Panc1 (cell line): ENCODE measurements around the gene SURF4. TPM values are rescaled to one million over a fixed set of nuclear protein-coding genes. Genes with fewer than 3 reads are reported as not detected.
A peak's percentile ranks its signal among the peaks of the same experiment; 100 is the strongest.

Source experiments
- ATAC-seq: fragments of 200-7000 bp; cut with Tn5 transposase; 2 replicates; pipeline ENCODE4 v1.9.1; 2020; ENCODE audit warnings: mild to moderate bottlenecking, moderate library complexity
- BruUV-seq: library from RNA; stranded (reverse); fragments of 400-500 nt; replicated peaks from 2 replicates; lab custom pipeline; 2021; lab: Mats Ljungman, UMichigan
- CTCF ChIA-PET: fragments of 300-600 bp; sonication (Branson Sonifier 250); formaldehyde crosslinking; loops from one replicate; lab custom pipeline; 2022; ENCODE audit warnings: antibody characterized with exemption; lab: Charles Lee
- POLR2A ChIA-PET: fragments of 300-600 bp; sonication (Branson Sonifier 250); formaldehyde crosslinking; loops from one replicate; lab custom pipeline; 2022; ENCODE audit warnings: antibody characterized with exemption; lab: Charles Lee
- DNase-seq: peaks from one replicate; pipeline ENCODE4 v3.0.0-alpha.2; 2010; ENCODE audit warnings: low read depth, low spot score
- H3K27ac ChIP-seq: 2 replicates; pipeline ENCODE4 v1.5.1; 2011; ENCODE audit warnings: mild to moderate bottlenecking, low read length, inconsistent platforms
- H3K27me3 ChIP-seq: fragments of 200-500 bp; sonication (Bioruptor generic); 2 replicates; pipeline ENCODE4 v1.6.0; 2014; ENCODE audit warnings: low read length, inconsistent platforms; ENCODE audit not compliant: control insufficient read depth, insufficient read depth
- H3K36me3 ChIP-seq: fragments of 200-500 bp; sonication (Bioruptor generic); 2 replicates; pipeline ENCODE4 v1.5.1; 2014; ENCODE audit warnings: inconsistent platforms, mild to moderate bottlenecking, low read length, moderate library complexity; ENCODE audit not compliant: control insufficient read depth, insufficient read depth
- H3K4me1 ChIP-seq: 2 replicates; pipeline ENCODE4 v1.5.1; 2011; ENCODE audit warnings: inconsistent platforms, mild to moderate bottlenecking, low read length, moderate library complexity; ENCODE audit not compliant: control insufficient read depth, insufficient read depth
- H3K4me3 ChIP-seq, 2 experiments: 2 replicates each; pipeline ENCODE4 v1.5.1; 2011 to 2012; ENCODE audit warnings: low read depth in 2 of 2, low read length in 2 of 2, mild to moderate bottlenecking in 2 of 2, inconsistent platforms in 1 of 2, moderate library complexity in 1 of 2
- H3K9me3 ChIP-seq: fragments of 200-500 bp; sonication (Bioruptor generic); 2 replicates; pipeline ENCODE4 v1.5.1; 2014; ENCODE audit warnings: low read depth, mild to moderate bottlenecking, inconsistent platforms, low read length, moderate library complexity; ENCODE audit not compliant: control insufficient read depth, insufficient read depth
- CTCF ChIP-seq: fragments of 450-650 bp; IDR thresholded peaks from 2 replicates; pipeline ENCODE4 v1.5.1; 2017; ENCODE audit warnings: mild to moderate bottlenecking
- POLR2AphosphoS5 ChIP-seq: IDR thresholded peaks from 2 replicates; pipeline ENCODE4 v1.6.1; 2012; ENCODE audit warnings: mild to moderate bottlenecking, low read depth, low read length, moderate library complexity
- SIN3A ChIP-seq: IDR thresholded peaks from 2 replicates; pipeline ENCODE4 v1.6.1; 2012; ENCODE audit warnings: low read depth, mild to moderate bottlenecking, low read length, moderate library complexity, borderline replicate concordance; ENCODE audit not compliant: insufficient read depth
- TCF7L2 ChIP-seq: IDR thresholded peaks from 2 replicates; pipeline ENCODE4 v1.6.1; 2011; ENCODE audit warnings: mild to moderate bottlenecking, low read depth, low read length, inconsistent platforms
- in situ Hi-C: cut with HindIII; loops from 2 replicates; pipeline ENCODE4 v1.10.0; 2016; ENCODE audit warnings: low sequenced_read_pairs, low pct_unique_long_range_greater_than_20kb
- intact Hi-C: fragments of 100-400 bp; cut with micrococcal nuclease; formaldehyde crosslinking; loops from one replicate; pipeline ENCODE4 v1.10.0; 2022; ENCODE audit not compliant: unreplicated experiment
- total RNA-seq: library from RNA; stranded (reverse); gene quantifications from one replicate; pipeline ENCODE4 v1.2.1, GENCODE V29; 2021; ENCODE audit not compliant: unreplicated experiment
- TF ChIP-seq, protein P1 (sequence below), 2 experiments: IDR thresholded peaks; 2 replicates each; pipeline ENCODE4 v1.6.1; 2011 to 2012; ENCODE audit warnings: low read depth in 2 of 2, control low read depth in 1 of 2, low read length in 1 of 2, mild to moderate bottlenecking in 1 of 2, moderate library complexity in 1 of 2; ENCODE audit not compliant: insufficient read depth in 1 of 2

SURF4 gene
- total RNA-seq, 1 experiment from 2014 or later: 149 TPM

GRCh38 chr9:133419005-133419404 lies 43.1 kb upstream of the SURF4 start:
- ChIA-PET POLR2A (no interaction called here), CTCF (no interaction called here)
- Histone ChIP-seq H3K4me1 (no peaks in the 10 kb centered on the region), H3K9me3 (no peaks in the 10 kb centered on the region), H3K27ac (no peak overlapping the region), H3K4me3 (peak overlapping the region in 1 of 2 experiments; percentile 90; a peak in 2 of 4 replicates), H3K36me3 (peaks cover 2% of the 10 kb centered on the region), H3K27me3 (no peaks in the 10 kb centered on the region)
- ATAC-seq: no peak
- BruUV-seq: no TSS peak
- in situ Hi-C loops (no loop called here), intact Hi-C loops (no loop called here)
- DNase-seq: no peak
- TF ChIP-seq SIN3A: no peak
- TF ChIP-seq POLR2AphosphoS5: no peak
- TF ChIP-seq TCF7L2: no peak
- TF ChIP-seq, protein P1, sequence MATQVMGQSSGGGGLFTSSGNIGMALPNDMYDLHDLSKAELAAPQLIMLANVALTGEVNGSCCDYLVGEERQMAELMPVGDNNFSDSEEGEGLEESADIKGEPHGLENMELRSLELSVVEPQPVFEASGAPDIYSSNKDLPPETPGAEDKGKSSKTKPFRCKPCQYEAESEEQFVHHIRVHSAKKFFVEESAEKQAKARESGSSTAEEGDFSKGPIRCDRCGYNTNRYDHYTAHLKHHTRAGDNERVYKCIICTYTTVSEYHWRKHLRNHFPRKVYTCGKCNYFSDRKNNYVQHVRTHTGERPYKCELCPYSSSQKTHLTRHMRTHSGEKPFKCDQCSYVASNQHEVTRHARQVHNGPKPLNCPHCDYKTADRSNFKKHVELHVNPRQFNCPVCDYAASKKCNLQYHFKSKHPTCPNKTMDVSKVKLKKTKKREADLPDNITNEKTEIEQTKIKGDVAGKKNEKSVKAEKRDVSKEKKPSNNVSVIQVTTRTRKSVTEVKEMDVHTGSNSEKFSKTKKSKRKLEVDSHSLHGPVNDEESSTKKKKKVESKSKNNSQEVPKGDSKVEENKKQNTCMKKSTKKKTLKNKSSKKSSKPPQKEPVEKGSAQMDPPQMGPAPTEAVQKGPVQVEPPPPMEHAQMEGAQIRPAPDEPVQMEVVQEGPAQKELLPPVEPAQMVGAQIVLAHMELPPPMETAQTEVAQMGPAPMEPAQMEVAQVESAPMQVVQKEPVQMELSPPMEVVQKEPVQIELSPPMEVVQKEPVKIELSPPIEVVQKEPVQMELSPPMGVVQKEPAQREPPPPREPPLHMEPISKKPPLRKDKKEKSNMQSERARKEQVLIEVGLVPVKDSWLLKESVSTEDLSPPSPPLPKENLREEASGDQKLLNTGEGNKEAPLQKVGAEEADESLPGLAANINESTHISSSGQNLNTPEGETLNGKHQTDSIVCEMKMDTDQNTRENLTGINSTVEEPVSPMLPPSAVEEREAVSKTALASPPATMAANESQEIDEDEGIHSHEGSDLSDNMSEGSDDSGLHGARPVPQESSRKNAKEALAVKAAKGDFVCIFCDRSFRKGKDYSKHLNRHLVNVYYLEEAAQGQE (IDR thresholded peaks at IDR 0.05; ENCODE audit: insufficient read depth in 1 of 2, low read depth in 2 of 2, low read length in 1 of 2): no peak
- TF ChIP-seq CTCF: no peak

DNA sequence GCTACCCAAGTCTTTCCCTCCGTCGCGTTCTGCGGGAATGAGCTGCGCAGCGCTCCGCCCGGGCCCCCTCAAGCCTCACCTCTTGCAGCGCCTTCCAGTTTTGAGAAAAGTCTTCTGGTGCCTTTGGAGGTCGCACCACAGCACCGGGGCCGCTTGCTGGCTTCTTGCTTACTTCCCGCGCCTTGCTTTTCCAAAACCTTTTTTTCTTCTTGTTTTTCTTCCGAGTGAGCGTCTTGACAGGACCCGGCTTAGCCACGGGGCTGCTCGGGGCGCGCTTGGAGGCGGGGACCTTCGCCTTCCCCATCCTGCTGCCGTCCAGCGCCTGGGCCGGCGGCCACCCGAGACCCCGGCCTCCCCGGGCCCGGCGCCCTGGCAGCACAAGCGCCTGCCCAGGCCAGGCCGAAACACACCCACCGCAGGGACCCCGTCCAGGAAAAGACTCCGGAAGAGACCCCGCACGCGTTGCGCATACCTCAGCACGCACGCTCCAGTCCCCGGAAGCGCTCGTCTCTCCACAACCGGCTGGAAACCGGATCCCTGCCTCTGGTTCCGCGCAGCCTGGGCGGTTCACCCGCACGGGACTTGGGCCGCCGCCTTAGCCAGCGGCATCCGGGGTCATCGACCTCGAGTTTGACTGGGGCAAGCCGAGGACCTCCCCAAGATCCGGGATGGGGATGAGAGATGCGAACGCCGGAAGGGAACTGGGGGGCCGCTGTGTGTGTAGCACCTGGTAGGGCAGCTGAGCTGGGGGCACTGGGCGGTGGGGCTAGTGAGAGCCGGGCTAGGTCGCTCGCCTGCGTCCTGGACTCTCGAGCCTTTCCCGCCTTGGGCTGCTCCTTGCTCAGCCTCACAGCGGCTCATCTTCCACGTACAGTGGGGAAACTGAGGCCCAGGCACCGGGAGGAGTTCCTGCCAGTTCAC lies 41.9 kb upstream of the SURF4 start, which contains the start of gene REXO4:
Gene REXO4 (minus strand): TSS at position 470 of the 921 bp plus-strand sequence. CDS start 166 bp downstream, at position 304.
- POLR2A ChIA-PET: no interaction called here
- TF ChIP-seq SIN3A (peak; percentile 67; the same call in 1 of the 2 replicates), CTCF (no peak), TCF7L2 (0 out of 2 replicates have a peak, but pooled peaks have one; percentile 27)
- TF ChIP-seq, protein P1 (IDR thresholded peaks at IDR 0.05; ENCODE audit: insufficient read depth in 1 of 2, low read depth in 2 of 2, low read length in 1 of 2): no peak
- intact Hi-C loops: no loop called here
- BruUV-seq: TSS peak; percentile 86
- H3K27me3 ChIP-seq: no peaks in the 10 kb centered on the region
- DNase-seq (no peak), ATAC-seq (peak; percentile 96)
- H3K9me3 ChIP-seq: no peaks in the 10 kb centered on the region
- peak within 1 kb of the TSS; percentile 90 to 94 for H3K4me3 ChIP-seq
- in situ Hi-C loops: no loop called here
- CTCF ChIA-PET: no interaction called here
- peaks cover 2% of the 10 kb centered on the region for H3K36me3 ChIP-seq
- H3K4me1 ChIP-seq: no peaks in the 10 kb centered on the region
- peak within 1 kb of the TSS; percentile 87 for H3K27ac ChIP-seq
